Esophagus (tissue), 2 donors: Measurements from ENCODE around the gene ZNF862. TPM values are rescaled to one million over a fixed set of nuclear protein-coding genes. Genes with fewer than 3 reads are reported as not detected.

Experiments
- H3K27ac ChIP-seq, 2 donors: one replicate each; pipeline ENCODE4 v1.5.1; 2013; ENCODE audit warnings: low read depth in 2 of 2, mild to moderate bottlenecking in 2 of 2, inconsistent platforms in 1 of 2, low read length in 1 of 2, moderate library complexity in 1 of 2
- H3K27me3 ChIP-seq, 2 donors: one replicate each; pipeline ENCODE4 v1.6.1; 2013; ENCODE audit warnings: low read length in 2 of 2, control low read depth in 1 of 2, mild to moderate bottlenecking in 1 of 2; ENCODE audit not compliant: insufficient read depth in 2 of 2, control insufficient read depth in 1 of 2
- H3K36me3 ChIP-seq, 2 donors: one replicate each; pipeline ENCODE4 v1.6.1; 2013; ENCODE audit warnings: low read length in 1 of 2; ENCODE audit not compliant: control insufficient read depth in 2 of 2, insufficient read depth in 2 of 2
- H3K4me1 ChIP-seq, 2 donors: one replicate each; pipeline ENCODE4 v1.6.1; 2013; ENCODE audit warnings: low read length in 1 of 2; ENCODE audit not compliant: control insufficient read depth in 2 of 2, insufficient read depth in 2 of 2
- H3K4me3 ChIP-seq, 2 donors: one replicate each; pipeline ENCODE4 v1.5.1; 2013; ENCODE audit warnings: low read length in 2 of 2, mild to moderate bottlenecking in 2 of 2, low read depth in 1 of 2, moderate library complexity in 1 of 2
- H3K9me3 ChIP-seq, 2 donors: one replicate each; pipeline ENCODE4 v1.6.1; 2013; ENCODE audit warnings: mild to moderate bottlenecking in 2 of 2, low read depth in 1 of 2, low read length in 1 of 2, moderate library complexity in 1 of 2; ENCODE audit not compliant: control insufficient read depth in 2 of 2, insufficient read depth in 1 of 2
- WGBS, 2 donors: extraction: QIAGEN DNeasy Blood & Tissue Kit; methylation state at CpG; one replicate each; pipeline ENCODE4 v1.1.7; 2013; 5-methylcytosine and 5-hydroxymethylcytosine counted together
- polyA plus RNA-seq, 2 donors: library from polyadenylated mRNA; stranded (reverse); fragments of 200-250 nt; gene quantifications; one replicate each; pipeline ENCODE4 v1.2.3, GENCODE V29; 2013
- donor health status: healthy with polysubstance abuse.
- donor health status: Bipolar disorder and iron deficiency.

Gene ZNF862
- polyA plus RNA-seq = 1 to 10 TPM; 3.9 to 8.4 TPM

- no peaks in the 10 kb centered on the region for H3K9me3 ChIP-seq
- WGBS, 2 donors = 0% methylated on average over 66 to 86 of the region's 86 CpGs
- no peaks in the 10 kb centered on the region for H3K27me3 ChIP-seq
- H3K4me3 ChIP-seq = peak within 1 kb of the TSS; percentile 82 to 93
- H3K36me3 ChIP-seq = no peaks in the 10 kb centered on the region
- H3K27ac ChIP-seq = peak within 1 kb of the TSS; percentile 85 to 86
- H3K4me1 ChIP-seq = peaks cover 0 to 2% of the 10 kb centered on the region in 2 donors
Measured at GRCh38 chr7:149838224-149838991, at the start of gene ZNF862. Gene ZNF862, plus strand, starts transcription at chr7:149838375. Its CDS starts 237 bp downstream, at chr7:149838612.

GRCh38 chr7:149789101-149789500 is 49.1 kb upstream of the ZNF862 start:
- Histone ChIP-seq H3K4me3 (no peak overlapping the region), H3K36me3 (no peaks in the 10 kb centered on the region), H3K27ac (no peak overlapping the region), H3K27me3 (no peaks in the 10 kb centered on the region), H3K4me1 (peaks cover 0 to 10% of the 10 kb centered on the region in 2 donors), H3K9me3 (no peaks in the 10 kb centered on the region)
- WGBS, 2 donors = 86% methylated on average over 17 to 19 of the region's 19 CpGs

GRCh38 chr7:149790146-149790548 is 48.0 kb upstream of the ZNF862 start:
- Histone ChIP-seq H3K27me3 (no peaks in the 10 kb centered on the region), H3K4me3 (no peak overlapping the region)

GRCh38 chr7:149790754-149791360 is 47.3 kb upstream of the ZNF862 start:
- Histone ChIP-seq H3K4me1 (peaks cover 0 to 10% of the 10 kb centered on the region in 2 donors), H3K27ac (no peak overlapping the region), H3K4me3 (no peak overlapping the region), H3K36me3 (no peaks in the 10 kb centered on the region), H3K27me3 (no peaks in the 10 kb centered on the region), H3K9me3 (no peaks in the 10 kb centered on the region)
- WGBS, 2 donors = 90 to 91% methylated on average over 14 of the region's 14 CpGs

More at GRCh38 chr7:149790146-149790548, 48.0 kb upstream of the ZNF862 start:
- WGBS, 2 donors = 11% methylated on average over 41 to 56 of the region's 56 CpGs
- no peaks in the 10 kb centered on the region for H3K36me3 ChIP-seq
- H3K4me1 ChIP-seq = peaks cover 0 to 10% of the 10 kb centered on the region in 2 donors
- H3K27ac ChIP-seq = no peak overlapping the region
- H3K9me3 ChIP-seq = no peaks in the 10 kb centered on the region

GRCh38 chr7:149791411-149792219 is 46.6 kb upstream of the ZNF862 start:
- no peaks in the 10 kb centered on the region for H3K36me3 ChIP-seq
- no peak overlapping the region for H3K4me3 ChIP-seq
- H3K9me3 ChIP-seq = no peaks in the 10 kb centered on the region
- H3K27me3 ChIP-seq = no peaks in the 10 kb centered on the region
- peaks cover 0 to 10% of the 10 kb centered on the region in 2 donors for H3K4me1 ChIP-seq
- H3K27ac ChIP-seq = no peak overlapping the region
- 94 to 95% methylated on average over 21 of the region's 21 CpGs for WGBS, 2 donors

- Histone ChIP-seq H3K4me1 (peaks cover 0 to 10% of the 10 kb centered on the region in 2 donors), H3K4me3 (no peak overlapping the region), H3K9me3 (no peaks in the 10 kb centered on the region), H3K27ac (no peak overlapping the region), H3K36me3 (no peaks in the 10 kb centered on the region), H3K27me3 (no peaks in the 10 kb centered on the region)
- 87 to 90% methylated on average over 13 to 15 of the region's 15 CpGs for WGBS, 2 donors
Measured at GRCh38 chr7:149792220-149792595, 46.0 kb upstream of the ZNF862 start.

- no peaks in the 10 kb centered on the region for H3K27me3 ChIP-seq
- no peak overlapping the region for H3K27ac ChIP-seq
- 68 to 81% methylated on average over 10 of the region's 10 CpGs for WGBS, 2 donors
Measured at GRCh38 chr7:149793261-149793660, 44.9 kb upstream of the ZNF862 start.

GRCh38 chr7:149794661-149795060 is 43.5 kb upstream of the ZNF862 start:
- no peak overlapping the region for H3K4me3 ChIP-seq
- H3K4me1 ChIP-seq = peaks cover 0 to 4% of the 10 kb centered on the region in 2 donors
- no peaks in the 10 kb centered on the region for H3K36me3 ChIP-seq
- no peaks in the 10 kb centered on the region for H3K9me3 ChIP-seq
- H3K27ac ChIP-seq = no peak overlapping the region
- no peaks in the 10 kb centered on the region for H3K27me3 ChIP-seq
- 59 to 72% methylated on average over 6 of the region's 6 CpGs for WGBS, 2 donors

More at GRCh38 chr7:149793261-149793660, 44.9 kb upstream of the ZNF862 start:
- no peak overlapping the region for H3K4me3 ChIP-seq
- H3K4me1 ChIP-seq = peaks cover 0 to 4% of the 10 kb centered on the region in 2 donors
- H3K9me3 ChIP-seq = no peaks in the 10 kb centered on the region
- H3K36me3 ChIP-seq = no peaks in the 10 kb centered on the region

GRCh38 chr7:149795126-149795525 is 43.0 kb upstream of the ZNF862 start:
- no peak overlapping the region for H3K4me3 ChIP-seq
- H3K27ac ChIP-seq = no peak overlapping the region
- peaks cover 0 to 4% of the 10 kb centered on the region in 2 donors for H3K4me1 ChIP-seq
- WGBS, 2 donors = 84 to 88% methylated on average over 10 of the region's 10 CpGs
- no peaks in the 10 kb centered on the region for H3K36me3 ChIP-seq
- H3K27me3 ChIP-seq = no peaks in the 10 kb centered on the region
- H3K9me3 ChIP-seq = no peaks in the 10 kb centered on the region
